ENCODE measurements around the gene NEBL.

Gene NEBL

GRCh38 chr10:20776384-20777118 lies 120.6 kb downstream of the NEBL start:
- DNase-seq: no peak

- DNase-seq: no peak
Measured at GRCh38 chr10:20771051-20771450, 126.1 kb downstream of the NEBL start.

GRCh38 chr10:20769481-20769880 lies 127.6 kb downstream of the NEBL start:
- no peak for DNase-seq

- no peak for DNase-seq
Measured at GRCh38 chr10:20768843-20769242, 128.3 kb downstream of the NEBL start.

- no peak for DNase-seq
Measured at GRCh38 chr10:20767028-20767427, 130.1 kb downstream of the NEBL start.

- no peak for DNase-seq
Measured at GRCh38 chr10:20765066-20765465, 132.0 kb downstream of the NEBL start.

- no peak for DNase-seq
Measured at GRCh38 chr10:20760460-20760859, 136.7 kb downstream of the NEBL start.

- no peak for DNase-seq
Measured at GRCh38 chr10:20748551-20748950, 148.6 kb downstream of the NEBL start.

GRCh38 chr10:20747782-20748181 lies 149.3 kb downstream of the NEBL start:
- no peak for DNase-seq

- DNase-seq: no peak
Measured at GRCh38 chr10:20746856-20747255, 150.3 kb downstream of the NEBL start.

- DNase-seq: no peak
Measured at GRCh38 chr10:20745556-20746375, 151.3 kb downstream of the NEBL start.

- DNase-seq: no peak
Measured at GRCh38 chr10:20744821-20745220, 152.3 kb downstream of the NEBL start.

GRCh38 chr10:20743942-20744341 lies 153.2 kb downstream of the NEBL start:
- no peak for DNase-seq

GRCh38 chr10:20742737-20743541 lies 154.2 kb downstream of the NEBL start:
- DNase-seq: no peak

GRCh38 chr10:20740120-20740519 lies 157.0 kb downstream of the NEBL start:
- DNase-seq: no peak

GRCh38 chr10:20737107-20737506 lies 160.0 kb downstream of the NEBL start:
- DNase-seq: no peak
